ENCODE results near the gene KRT23. TPM values are rescaled to one million over a fixed set of nuclear protein-coding genes. Genes with fewer than 3 reads are reported as not detected.

Gene KRT23
- total RNA-seq, 2 donors from 2014 or later: 0.24 to 0.37 TPM

GRCh38 chr17:40884708-40885512 is 52.5 kb downstream of the KRT23 start, which contains the start of gene KRT20:
Gene KRT20, minus strand, starts transcription at chr17:40885242. Its CDS starts 57 bp downstream, at chr17:40885185.
- intact Hi-C loops (cut with DNase I): no loop called here
- no peak for DNase-seq (ENCODE audit: low spot score)

GRCh38 chr17:40883626-40884334 is 53.7 kb downstream of the KRT23 start:
- intact Hi-C loops (cut with DNase I): no loop called here
- DNase-seq (ENCODE audit: low spot score): no peak

GRCh38 chr17:40883031-40883430 is 54.4 kb downstream of the KRT23 start:
- intact Hi-C loops (cut with DNase I): no loop called here
- no peak for DNase-seq (ENCODE audit: low spot score)

- intact Hi-C loops (cut with DNase I): no loop called here
- DNase-seq (ENCODE audit: low spot score): no peak
Measured at GRCh38 chr17:40879026-40879425, 58.4 kb downstream of the KRT23 start.

- no peak for DNase-seq (ENCODE audit: low spot score)
- intact Hi-C loops (cut with DNase I): no loop called here
Measured at GRCh38 chr17:40878044-40878443, 59.4 kb downstream of the KRT23 start.

GRCh38 chr17:40873801-40874200 is 63.6 kb downstream of the KRT23 start:
- intact Hi-C loops (cut with DNase I): no loop called here
- DNase-seq (ENCODE audit: low spot score): no peak

GRCh38 chr17:40873255-40873654 is 64.2 kb downstream of the KRT23 start:
- intact Hi-C loops (cut with DNase I): no loop called here
- no peak for DNase-seq (ENCODE audit: low spot score)

Other genes with a start within 250 kb of the KRT23 start
- gene KRT24, start 233.9 kb downstream of the KRT23 start, total RNA-seq: not detected
- not detected for gene KRT25, start 182.3 kb downstream of the KRT23 start, total RNA-seq
- gene KRT26, start 165.4 kb downstream of the KRT23 start, total RNA-seq: not detected
- gene KRT27, start 155.1 kb downstream of the KRT23 start, total RNA-seq: under 1 TPM in 1 of 2 donors, not detected in 1; 0.42 TPM
- gene KRT28, start 137.7 kb downstream of the KRT23 start, total RNA-seq: not detected
- gene KRT10, start 115.0 kb downstream of the KRT23 start, total RNA-seq: 10 to 100 TPM; 36.9 to 44.9 TPM
- gene KRT12, start 70.4 kb downstream of the KRT23 start, total RNA-seq: not detected
- not detected for gene KRT20, start 52.4 kb downstream of the KRT23 start, total RNA-seq
- gene KRT39, start 29.3 kb upstream of the KRT23 start, total RNA-seq: not detected
- not detected for gene KRT40, start 46.7 kb upstream of the KRT23 start, total RNA-seq
- gene KRTAP3-3, start 56.5 kb upstream of the KRT23 start, total RNA-seq: not detected
- gene KRTAP3-2, start 62.3 kb upstream of the KRT23 start, total RNA-seq: not detected
- not detected for gene KRTAP3-1, start 71.5 kb upstream of the KRT23 start, total RNA-seq
- gene KRTAP1-5, start 89.6 kb upstream of the KRT23 start, total RNA-seq: not detected
- gene KRTAP1-4, start 92.5 kb upstream of the KRT23 start, total RNA-seq: not detected
- not detected for gene KRTAP1-3, start 97.2 kb upstream of the KRT23 start, total RNA-seq
- not detected for gene KRTAP1-1, start 103.8 kb upstream of the KRT23 start, total RNA-seq
- not detected for gene KRTAP2-1, start 109.7 kb upstream of the KRT23 start, total RNA-seq
- not detected for gene KRTAP2-2, start 117.6 kb upstream of the KRT23 start, total RNA-seq
- not detected for gene KRTAP2-3, start 122.5 kb upstream of the KRT23 start, total RNA-seq
- gene KRTAP2-4, start 128.2 kb upstream of the KRT23 start, total RNA-seq: not detected
- gene KRTAP4-7, start 146.5 kb upstream of the KRT23 start, total RNA-seq: not detected
- gene KRTAP4-8, start 160.5 kb upstream of the KRT23 start, total RNA-seq: not detected
- gene KRTAP4-16, start 164.6 kb upstream of the KRT23 start, total RNA-seq: not detected
- not detected for gene KRTAP4-9, start 167.7 kb upstream of the KRT23 start, total RNA-seq
- not detected for gene KRTAP4-11, start 180.7 kb upstream of the KRT23 start, total RNA-seq
- gene KRTAP4-12, start 186.5 kb upstream of the KRT23 start, total RNA-seq: not detected
- not detected for gene KRTAP4-6, start 202.9 kb upstream of the KRT23 start, total RNA-seq
- gene KRTAP4-5, start 212.2 kb upstream of the KRT23 start, total RNA-seq: not detected
- gene KRTAP4-4, start 223.1 kb upstream of the KRT23 start, total RNA-seq: not detected
- not detected for gene KRTAP4-3, start 230.6 kb upstream of the KRT23 start, total RNA-seq
- gene KRTAP4-2, start 240.6 kb upstream of the KRT23 start, total RNA-seq: not detected
- gene KRTAP4-1, start 247.3 kb upstream of the KRT23 start, total RNA-seq: not detected